ENCODE measurements around the gene CFAP44.
"Not testable (repeated sequence)": the region's sequence is repeated elsewhere in the genome, so short reads cannot be mapped to it uniquely, and the experiment has no call there.

Gene CFAP44

GRCh38 chr3:113441051-113441770, at the start of gene CFAP44:
CFAP44 (minus strand) TSS chr3:113441493; CDS start chr3:113433664, 7,829 bp downstream.
- Mint-ChIP-seq H3K27ac (no peak within 1 kb of the TSS), H3K9me3 (no peaks in the 10 kb centered on the region), H3K27me3 (ENCODE audit: low read depth) (no peaks in the 10 kb centered on the region), H3K36me3 (ENCODE audit: low read depth) (peaks cover 10% of the 10 kb centered on the region), H3K4me3 (no peak within 1 kb of the TSS), H3K4me1 (ENCODE audit: low read depth) (no peaks in the 10 kb centered on the region)

GRCh38 chr3:113485161-113485609, 43.9 kb upstream of the CFAP44 start:
- Mint-ChIP-seq H3K4me3 (no peak overlapping the region), H3K27ac (no peak overlapping the region), H3K27me3 (ENCODE audit: low read depth) (no peaks in the 10 kb centered on the region), H3K36me3 (ENCODE audit: low read depth) (peaks cover 13% of the 10 kb centered on the region), H3K4me1 (ENCODE audit: low read depth) (peaks cover 6% of the 10 kb centered on the region), H3K9me3 (peaks cover 14% of the 10 kb centered on the region)

- H3K4me1 Mint-ChIP-seq (ENCODE audit: low read depth), result peaks cover 1% of the 10 kb centered on the region
These were observed 27.2 kb upstream of the CFAP44 start for GRCh38 chr3:113468539-113468938.

GRCh38 chr3:113461488-113461887, 20.2 kb upstream of the CFAP44 start:
- no peaks in the 10 kb centered on the region for H3K4me1 Mint-ChIP-seq (ENCODE audit: low read depth)
- no peak overlapping the region for H3K4me3 Mint-ChIP-seq
- H3K27ac Mint-ChIP-seq, result no peak overlapping the region
- H3K27me3 Mint-ChIP-seq (ENCODE audit: low read depth), result no peaks in the 10 kb centered on the region
- H3K36me3 Mint-ChIP-seq (ENCODE audit: low read depth), result peaks cover 43% of the 10 kb centered on the region
- peaks cover 8% of the 10 kb centered on the region for H3K9me3 Mint-ChIP-seq

More at GRCh38 chr3:113468539-113468938, 27.2 kb upstream of the CFAP44 start:
- H3K36me3 Mint-ChIP-seq (ENCODE audit: low read depth), result peaks cover 41% of the 10 kb centered on the region
- no peaks in the 10 kb centered on the region for H3K27me3 Mint-ChIP-seq (ENCODE audit: low read depth)
- H3K9me3 Mint-ChIP-seq, result peaks cover 11% of the 10 kb centered on the region
- no peak overlapping the region for H3K4me3 Mint-ChIP-seq
- no peak overlapping the region for H3K27ac Mint-ChIP-seq

- not testable (repeated sequence) for H3K27ac Mint-ChIP-seq; H3K9me3 Mint-ChIP-seq; H3K4me1 Mint-ChIP-seq (ENCODE audit: low read depth); H3K27me3 Mint-ChIP-seq (ENCODE audit: low read depth); H3K4me3 Mint-ChIP-seq
- H3K36me3 Mint-ChIP-seq (ENCODE audit: low read depth), result peaks cover 40% of the 10 kb centered on the region
These were observed 17.3 kb upstream of the CFAP44 start for GRCh38 chr3:113458554-113458953.

GRCh38 chr3:113455446-113455845, 14.2 kb upstream of the CFAP44 start:
- Mint-ChIP-seq H3K27me3 (ENCODE audit: low read depth) (no peaks in the 10 kb centered on the region), H3K4me1 (ENCODE audit: low read depth) (peaks cover 4% of the 10 kb centered on the region), H3K27ac (no peak overlapping the region), H3K9me3 (no peaks in the 10 kb centered on the region), H3K36me3 (ENCODE audit: low read depth) (peaks cover 29% of the 10 kb centered on the region), H3K4me3 (no peak overlapping the region)

GRCh38 chr3:113454630-113455029, 13.3 kb upstream of the CFAP44 start:
- H3K9me3 Mint-ChIP-seq, result no peaks in the 10 kb centered on the region
- H3K4me3 Mint-ChIP-seq, result no peak overlapping the region
- H3K27ac Mint-ChIP-seq, result no peak overlapping the region
- H3K4me1 Mint-ChIP-seq (ENCODE audit: low read depth), result peaks cover 4% of the 10 kb centered on the region
- no peaks in the 10 kb centered on the region for H3K27me3 Mint-ChIP-seq (ENCODE audit: low read depth)
- peaks cover 22% of the 10 kb centered on the region for H3K36me3 Mint-ChIP-seq (ENCODE audit: low read depth)

- Mint-ChIP-seq H3K4me3 (no peak overlapping the region), H3K36me3 (ENCODE audit: low read depth) (peaks cover 19% of the 10 kb centered on the region), H3K9me3 (no peaks in the 10 kb centered on the region), H3K27me3 (ENCODE audit: low read depth) (no peaks in the 10 kb centered on the region), H3K27ac (no peak overlapping the region), H3K4me1 (ENCODE audit: low read depth) (peaks cover 4% of the 10 kb centered on the region)
These were observed 12.8 kb upstream of the CFAP44 start for GRCh38 chr3:113454057-113454456.

- peaks cover 13% of the 10 kb centered on the region for H3K36me3 Mint-ChIP-seq (ENCODE audit: low read depth)
- no peak overlapping the region for H3K27ac Mint-ChIP-seq
- no peak overlapping the region for H3K4me3 Mint-ChIP-seq
- H3K4me1 Mint-ChIP-seq (ENCODE audit: low read depth), result peaks cover 4% of the 10 kb centered on the region
- no peaks in the 10 kb centered on the region for H3K9me3 Mint-ChIP-seq
- no peaks in the 10 kb centered on the region for H3K27me3 Mint-ChIP-seq (ENCODE audit: low read depth)
These were observed 9.6 kb upstream of the CFAP44 start for GRCh38 chr3:113450911-113451310.

- H3K4me3 Mint-ChIP-seq, result no peak overlapping the region
- peaks cover 2% of the 10 kb centered on the region for H3K36me3 Mint-ChIP-seq (ENCODE audit: low read depth)
- H3K4me1 Mint-ChIP-seq (ENCODE audit: low read depth), result no peaks in the 10 kb centered on the region
- H3K27ac Mint-ChIP-seq, result no peak overlapping the region
- H3K9me3 Mint-ChIP-seq, result no peaks in the 10 kb centered on the region
- no peaks in the 10 kb centered on the region for H3K27me3 Mint-ChIP-seq (ENCODE audit: low read depth)
These were observed 1.7 kb downstream of the CFAP44 start for GRCh38 chr3:113439606-113440005.

- Mint-ChIP-seq H3K27ac (no peak overlapping the region), H3K4me3 (no peak overlapping the region), H3K27me3 (ENCODE audit: low read depth) (no peaks in the 10 kb centered on the region), H3K9me3 (no peaks in the 10 kb centered on the region), H3K36me3 (ENCODE audit: low read depth) (peaks cover 2% of the 10 kb centered on the region), H3K4me1 (ENCODE audit: low read depth) (no peaks in the 10 kb centered on the region)
These were observed 3.1 kb downstream of the CFAP44 start for GRCh38 chr3:113438224-113438623.

- Mint-ChIP-seq H3K4me1 (ENCODE audit: low read depth) (no peaks in the 10 kb centered on the region), H3K4me3 (no peak overlapping the region), H3K9me3 (no peaks in the 10 kb centered on the region), H3K27ac (no peak overlapping the region), H3K36me3 (ENCODE audit: low read depth) (no peaks in the 10 kb centered on the region), H3K27me3 (ENCODE audit: low read depth) (no peaks in the 10 kb centered on the region)
These were observed 3.9 kb downstream of the CFAP44 start for GRCh38 chr3:113437411-113437810.

GRCh38 chr3:113436809-113437208, 4.5 kb downstream of the CFAP44 start:
- Mint-ChIP-seq H3K4me3 (no peak overlapping the region), H3K9me3 (no peaks in the 10 kb centered on the region), H3K36me3 (ENCODE audit: low read depth) (no peaks in the 10 kb centered on the region), H3K4me1 (ENCODE audit: low read depth) (no peaks in the 10 kb centered on the region), H3K27me3 (ENCODE audit: low read depth) (no peaks in the 10 kb centered on the region), H3K27ac (no peak overlapping the region)

- Mint-ChIP-seq H3K4me1 (ENCODE audit: low read depth) (no peaks in the 10 kb centered on the region), H3K36me3 (ENCODE audit: low read depth) (peaks cover 13% of the 10 kb centered on the region), H3K27ac (no peak overlapping the region), H3K4me3 (no peak overlapping the region), H3K9me3 (peaks cover 17% of the 10 kb centered on the region), H3K27me3 (ENCODE audit: low read depth) (no peaks in the 10 kb centered on the region)
These were observed 9.5 kb downstream of the CFAP44 start for GRCh38 chr3:113431811-113432210.

GRCh38 chr3:113428581-113428980, 12.7 kb downstream of the CFAP44 start:
- Mint-ChIP-seq H3K27ac (no peak overlapping the region), H3K36me3 (ENCODE audit: low read depth) (peaks cover 30% of the 10 kb centered on the region), H3K27me3 (ENCODE audit: low read depth) (no peaks in the 10 kb centered on the region), H3K9me3 (peaks cover 32% of the 10 kb centered on the region), H3K4me1 (ENCODE audit: low read depth) (no peaks in the 10 kb centered on the region), H3K4me3 (no peak overlapping the region)

Data from T-helper 1 cell treated with Interleukin-12 subunit alpha and Interleukin-12 subunit beta and Interleukin-4 antibody, amounts not matched to agents 30 μg/mL and 1 μg/mL, for 36 hours (primary cell).